GM21526 (cell line): Measurements from ENCODE around the gene TGIF1.

ENCODE experiments used
- ATAC-seq: cut with Tn5 transposase; IDR thresholded peaks from one replicate; pipeline ENCODE4 v1.9.1; 2021; ENCODE audit warnings: moderate library complexity; ENCODE audit not compliant: unreplicated experiment, low FRiP score

The TGIF1 gene

GRCh38 chr18:3479978-3480509 lies 30.1 kb downstream of the TGIF1 start:
- no peak for ATAC-seq

GRCh38 chr18:3480827-3481573 lies 31.0 kb downstream of the TGIF1 start:
- no peak for ATAC-seq

- no peak for ATAC-seq
Observed at GRCh38 chr18:3481696-3482210, 31.8 kb downstream of the TGIF1 start.

GRCh38 chr18:3482258-3482657 lies 32.3 kb downstream of the TGIF1 start:
- ATAC-seq: no peak

- no peak for ATAC-seq
Observed at GRCh38 chr18:3485153-3486149, 35.5 kb downstream of the TGIF1 start.

- ATAC-seq: no peak
Observed at GRCh38 chr18:3486512-3486911, 36.5 kb downstream of the TGIF1 start.

GRCh38 chr18:3489462-3489861 lies 39.5 kb downstream of the TGIF1 start:
- no peak for ATAC-seq

- ATAC-seq: no peak
Observed at GRCh38 chr18:3491981-3492555, 42.1 kb downstream of the TGIF1 start.

GRCh38 chr18:3492721-3493120 lies 42.7 kb downstream of the TGIF1 start:
- no peak for ATAC-seq

- no peak for ATAC-seq
Observed at GRCh38 chr18:3493501-3494244, 43.7 kb downstream of the TGIF1 start.

- ATAC-seq: no peak
Observed at GRCh38 chr18:3494245-3494526, 44.2 kb downstream of the TGIF1 start.

- no peak for ATAC-seq
Observed at GRCh38 chr18:3494569-3494968, 44.6 kb downstream of the TGIF1 start.

GRCh38 chr18:3495691-3496430 lies 45.9 kb downstream of the TGIF1 start:
- ATAC-seq: no peak

GRCh38 chr18:3498698-3499471 lies 48.9 kb downstream of the TGIF1 start:
- ATAC-seq: no peak

- no peak for ATAC-seq
Observed at GRCh38 chr18:3499501-3499900, 49.5 kb downstream of the TGIF1 start.

GRCh38 chr18:3500016-3500415 lies 50.0 kb downstream of the TGIF1 start:
- no peak for ATAC-seq

- ATAC-seq: no peak
Observed at GRCh38 chr18:3502650-3503049, 52.7 kb downstream of the TGIF1 start.

- no peak for ATAC-seq
Observed at GRCh38 chr18:3504637-3505036, 54.7 kb downstream of the TGIF1 start.
